ENCODE data around the gene ACBD6.

Gene ACBD6

DNA sequence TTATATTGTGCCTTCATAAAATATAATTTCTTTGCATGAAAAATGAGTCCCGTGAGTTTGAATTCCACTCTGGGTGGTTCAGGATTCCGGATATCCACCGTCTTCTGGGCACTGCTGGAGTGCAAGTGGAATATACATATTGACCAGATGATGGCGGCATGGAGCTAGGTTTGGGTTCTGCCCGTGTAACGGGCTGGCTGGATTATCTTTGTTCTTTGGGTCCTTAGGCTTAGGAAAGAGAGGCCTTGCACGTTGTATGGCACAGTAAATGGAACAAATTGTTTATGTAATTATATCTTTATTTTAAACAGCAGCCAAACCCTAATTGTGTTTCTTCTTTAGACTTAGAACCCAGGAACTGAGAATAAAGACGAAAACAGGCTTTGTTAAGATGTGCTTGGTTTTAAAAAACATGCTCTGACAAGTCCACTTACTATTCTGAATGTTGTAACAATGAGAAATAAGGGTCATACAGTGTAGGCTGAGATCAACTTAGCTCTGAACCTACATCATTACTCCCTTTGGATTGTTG is 13.5 kb upstream of the ACBD6 start (continued):
- peak; percentile 30; the same call in 1 of the 2 replicates for TF ChIP-seq ZBTB8A (tag by site-specific recombination; IDR thresholded peaks at IDR 0.05)
- peak; percentile 35; the same call in 1 of the 2 replicates for TF ChIP-seq ZNF600 (tag by site-specific recombination; IDR thresholded peaks at IDR 0.05)
- peak; percentile 21; the same call in 1 of the 2 replicates for TF ChIP-seq IKZF3 (tag by site-specific recombination; IDR thresholded peaks at IDR 0.05)
- no peak for TF ChIP-seq ZSCAN23 (tag by site-specific recombination; IDR thresholded peaks at IDR 0.05)
- TF ChIP-seq, protein P1, sequence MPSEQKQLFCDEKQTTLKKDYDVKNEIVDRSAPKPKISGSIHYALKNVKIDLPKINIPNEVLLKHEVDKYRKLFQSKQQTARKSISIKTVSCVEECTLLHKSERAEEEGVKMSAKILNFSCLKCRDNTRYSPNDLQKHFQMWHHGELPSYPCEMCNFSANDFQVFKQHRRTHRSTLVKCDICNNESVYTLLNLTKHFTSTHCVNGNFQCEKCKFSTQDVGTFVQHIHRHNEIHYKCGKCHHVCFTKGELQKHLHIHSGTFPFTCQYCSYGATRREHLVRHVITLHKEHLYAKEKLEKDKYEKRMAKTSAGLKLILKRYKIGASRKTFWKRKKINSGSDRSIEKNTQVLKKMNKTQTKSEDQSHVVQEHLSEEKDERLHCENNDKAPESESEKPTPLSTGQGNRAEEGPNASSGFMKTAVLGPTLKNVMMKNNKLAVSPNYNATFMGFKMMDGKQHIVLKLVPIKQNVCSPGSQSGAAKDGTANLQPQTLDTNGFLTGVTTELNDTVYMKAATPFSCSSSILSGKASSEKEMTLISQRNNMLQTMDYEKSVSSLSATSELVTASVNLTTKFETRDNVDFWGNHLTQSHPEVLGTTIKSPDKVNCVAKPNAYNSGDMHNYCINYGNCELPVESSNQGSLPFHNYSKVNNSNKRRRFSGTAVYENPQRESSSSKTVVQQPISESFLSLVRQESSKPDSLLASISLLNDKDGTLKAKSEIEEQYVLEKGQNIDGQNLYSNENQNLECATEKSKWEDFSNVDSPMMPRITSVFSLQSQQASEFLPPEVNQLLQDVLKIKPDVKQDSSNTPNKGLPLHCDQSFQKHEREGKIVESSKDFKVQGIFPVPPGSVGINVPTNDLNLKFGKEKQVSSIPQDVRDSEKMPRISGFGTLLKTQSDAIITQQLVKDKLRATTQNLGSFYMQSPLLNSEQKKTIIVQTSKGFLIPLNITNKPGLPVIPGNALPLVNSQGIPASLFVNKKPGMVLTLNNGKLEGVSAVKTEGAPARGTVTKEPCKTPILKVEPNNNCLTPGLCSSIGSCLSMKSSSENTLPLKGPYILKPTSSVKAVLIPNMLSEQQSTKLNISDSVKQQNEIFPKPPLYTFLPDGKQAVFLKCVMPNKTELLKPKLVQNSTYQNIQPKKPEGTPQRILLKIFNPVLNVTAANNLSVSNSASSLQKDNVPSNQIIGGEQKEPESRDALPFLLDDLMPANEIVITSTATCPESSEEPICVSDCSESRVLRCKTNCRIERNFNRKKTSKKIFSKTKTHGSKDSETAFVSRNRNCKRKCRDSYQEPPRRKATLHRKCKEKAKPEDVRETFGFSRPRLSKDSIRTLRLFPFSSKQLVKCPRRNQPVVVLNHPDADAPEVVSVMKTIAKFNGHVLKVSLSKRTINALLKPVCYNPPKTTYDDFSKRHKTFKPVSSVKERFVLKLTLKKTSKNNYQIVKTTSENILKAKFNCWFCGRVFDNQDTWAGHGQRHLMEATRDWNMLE (tag by site-specific recombination; conservative IDR thresholded peaks at IDR 0.05; ENCODE audit: low read depth), result peak; percentile 42; the same call in 1 of the 2 replicates
- TF ChIP-seq ZNF335 (tag by site-specific recombination; conservative IDR thresholded peaks at IDR 0.05), result peak; percentile 82
- no peak for TF ChIP-seq ZNF121 (tag by site-specific recombination; IDR thresholded peaks at IDR 0.05)

DNA sequence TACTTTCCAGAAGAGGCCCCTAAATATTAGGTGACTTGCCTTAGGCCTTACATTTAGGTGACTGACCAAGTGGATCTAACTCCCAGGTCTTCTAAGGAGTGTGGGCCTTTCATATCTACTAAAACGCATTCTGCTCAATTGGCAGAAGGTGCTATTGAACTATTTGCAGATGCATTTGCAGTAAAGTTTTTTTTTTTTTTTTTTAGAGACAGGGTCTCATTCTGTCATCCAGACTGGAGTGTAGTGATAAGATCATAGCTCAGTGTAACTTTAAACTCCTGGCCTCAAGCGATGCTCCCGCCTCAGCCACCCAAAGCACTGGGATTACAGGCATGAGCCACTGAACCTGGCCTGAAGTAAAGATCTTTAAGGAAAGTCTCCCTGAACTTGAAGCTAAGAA is 13.0 kb upstream of the ACBD6 start:
- ChIA-PET CTCF (interaction anchor here (0.6 to 9.7 kb wide), 23 partner anchors 9 to 1023 kb away, joined by 3 to 137 read pairs (median 5); no protein-coding TSS in a partner anchor), POLR2A (interaction anchor here (0.7 to 1.4 kb wide), 5 partner anchors 9 to 507 kb away, joined by 3 to 10 read pairs (median 3); partner anchors contain the start of genes ACBD6 and XPR1)
- TF ChIP-seq GLIS2 (tag by site-specific recombination; IDR thresholded peaks at IDR 0.05), result no peak
- TF ChIP-seq, protein P2, sequence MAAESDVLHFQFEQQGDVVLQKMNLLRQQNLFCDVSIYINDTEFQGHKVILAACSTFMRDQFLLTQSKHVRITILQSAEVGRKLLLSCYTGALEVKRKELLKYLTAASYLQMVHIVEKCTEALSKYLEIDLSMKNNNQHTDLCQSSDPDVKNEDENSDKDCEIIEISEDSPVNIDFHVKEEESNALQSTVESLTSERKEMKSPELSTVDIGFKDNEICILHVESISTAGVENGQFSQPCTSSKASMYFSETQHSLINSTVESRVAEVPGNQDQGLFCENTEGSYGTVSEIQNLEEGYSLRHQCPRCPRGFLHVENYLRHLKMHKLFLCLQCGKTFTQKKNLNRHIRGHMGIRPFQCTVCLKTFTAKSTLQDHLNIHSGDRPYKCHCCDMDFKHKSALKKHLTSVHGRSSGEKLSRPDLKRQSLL (tag by site-specific recombination; IDR thresholded peaks at IDR 0.05), result no peak
- TF ChIP-seq ZNF350 (tag by site-specific recombination; IDR thresholded peaks at IDR 0.05), result no peak
- no peak for TF ChIP-seq ZBTB20 (tag by site-specific recombination; IDR thresholded peaks at IDR 0.05)
- TF ChIP-seq ZNF10 (tag by site-specific recombination; IDR thresholded peaks at IDR 0.05), result no peak
- TF ChIP-seq, protein P3, sequence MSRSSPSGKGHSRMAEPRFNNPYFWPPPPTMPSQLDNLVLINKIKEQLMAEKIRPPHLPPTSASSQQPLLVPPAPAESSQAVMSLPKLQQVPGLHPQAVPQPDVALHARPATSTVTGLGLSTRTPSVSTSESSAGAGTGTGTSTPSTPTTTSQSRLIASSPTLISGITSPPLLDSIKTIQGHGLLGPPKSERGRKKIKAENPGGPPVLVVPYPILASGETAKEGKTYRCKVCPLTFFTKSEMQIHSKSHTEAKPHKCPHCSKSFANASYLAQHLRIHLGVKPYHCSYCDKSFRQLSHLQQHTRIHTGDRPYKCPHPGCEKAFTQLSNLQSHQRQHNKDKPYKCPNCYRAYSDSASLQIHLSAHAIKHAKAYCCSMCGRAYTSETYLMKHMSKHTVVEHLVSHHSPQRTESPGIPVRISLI (tag by site-specific recombination; IDR thresholded peaks at IDR 0.05), result peak; percentile 73
- TF ChIP-seq ZNF558 (tag by site-specific recombination; IDR thresholded peaks at IDR 0.05), result no peak
- TF ChIP-seq, protein P4, sequence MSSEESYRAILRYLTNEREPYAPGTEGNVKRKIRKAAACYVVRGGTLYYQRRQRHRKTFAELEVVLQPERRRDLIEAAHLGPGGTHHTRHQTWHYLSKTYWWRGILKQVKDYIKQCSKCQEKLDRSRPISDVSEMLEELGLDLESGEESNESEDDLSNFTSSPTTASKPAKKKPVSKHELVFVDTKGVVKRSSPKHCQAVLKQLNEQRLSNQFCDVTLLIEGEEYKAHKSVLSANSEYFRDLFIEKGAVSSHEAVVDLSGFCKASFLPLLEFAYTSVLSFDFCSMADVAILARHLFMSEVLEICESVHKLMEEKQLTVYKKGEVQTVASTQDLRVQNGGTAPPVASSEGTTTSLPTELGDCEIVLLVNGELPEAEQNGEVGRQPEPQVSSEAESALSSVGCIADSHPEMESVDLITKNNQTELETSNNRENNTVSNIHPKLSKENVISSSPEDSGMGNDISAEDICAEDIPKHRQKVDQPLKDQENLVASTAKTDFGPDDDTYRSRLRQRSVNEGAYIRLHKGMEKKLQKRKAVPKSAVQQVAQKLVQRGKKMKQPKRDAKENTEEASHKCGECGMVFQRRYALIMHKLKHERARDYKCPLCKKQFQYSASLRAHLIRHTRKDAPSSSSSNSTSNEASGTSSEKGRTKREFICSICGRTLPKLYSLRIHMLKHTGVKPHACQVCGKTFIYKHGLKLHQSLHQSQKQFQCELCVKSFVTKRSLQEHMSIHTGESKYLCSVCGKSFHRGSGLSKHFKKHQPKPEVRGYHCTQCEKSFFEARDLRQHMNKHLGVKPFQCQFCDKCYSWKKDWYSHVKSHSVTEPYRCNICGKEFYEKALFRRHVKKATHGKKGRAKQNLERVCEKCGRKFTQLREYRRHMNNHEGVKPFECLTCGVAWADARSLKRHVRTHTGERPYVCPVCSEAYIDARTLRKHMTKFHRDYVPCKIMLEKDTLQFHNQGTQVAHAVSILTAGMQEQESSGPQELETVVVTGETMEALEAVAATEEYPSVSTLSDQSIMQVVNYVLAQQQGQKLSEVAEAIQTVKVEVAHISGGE (tag by site-specific recombination; conservative IDR thresholded peaks at IDR 0.05; ENCODE audit: low read depth), result no peak
- peak; percentile 73 for TF ChIP-seq ZNF335 (tag by site-specific recombination; conservative IDR thresholded peaks at IDR 0.05)
- TF ChIP-seq ZFP41 (tag by site-specific recombination; IDR thresholded peaks at IDR 0.05; ENCODE audit: borderline replicate concordance), result no peak
- no peak for TF ChIP-seq ZNF221 (tag by site-specific recombination; IDR thresholded peaks at IDR 0.05; ENCODE audit: borderline replicate concordance)
- no peak for TF ChIP-seq ZNF121 (tag by site-specific recombination; IDR thresholded peaks at IDR 0.05)
- TF ChIP-seq SP3 (tag by site-specific recombination; IDR thresholded peaks at IDR 0.05), result no peak
- no peak for TF ChIP-seq OSR2 (tag by site-specific recombination; IDR thresholded peaks at IDR 0.05)
- H3K27ac ChIP-seq (ENCODE audit: extremely low read depth, low read depth, low read length), result no peak overlapping the region
- H3K4me3 ChIP-seq (ENCODE audit: low read depth, low read length), result no peak overlapping the region
- no peaks in the 10 kb centered on the region for H3K4me1 ChIP-seq (ENCODE audit: control insufficient read depth, insufficient read depth, low read length)
- no peaks in the 10 kb centered on the region for H3K36me3 ChIP-seq (ENCODE audit: control insufficient read depth in 2 of 2, insufficient read depth in 1 of 2, low read length in 2 of 2)
- no peaks in the 10 kb centered on the region for H3K9me3 ChIP-seq (ENCODE audit: control insufficient read depth, insufficient read depth, low read depth, low read length)

All from HEK293 (cell line).